H1 (cell line): ENCODE measurements around the gene OBSL1. TPM values are rescaled to one million over a fixed set of nuclear protein-coding genes. Genes with fewer than 3 reads are reported as not detected.

Experiments used
- CTCF ChIA-PET: fragments of 300-600 bp; sonication (Branson Sonifier 250); formaldehyde crosslinking; loops from one replicate; lab custom pipeline; 2021; ENCODE audit not compliant: partially characterized antibody; lab: Charles Lee
- POLR2A ChIA-PET: fragments of 300-600 bp; sonication (Branson Sonifier 250); formaldehyde crosslinking; loops from one replicate; lab custom pipeline; 2021; ENCODE audit warnings: inconsistent platforms; ENCODE audit not compliant: partially characterized antibody; lab: Charles Lee
- DNase-seq, 2 experiments: peaks; one replicate each; pipeline versions ENCODE4 v3.0.0 to v3.0.0-alpha.2; 2010 to 2022; ENCODE audit warnings: low spot score in 2 of 2, low read depth in 1 of 2, mixed read lengths in 1 of 2
- FAIRE-seq: peaks from 2 replicates; lab custom pipeline; 2011; peaks lifted over from hg19 to GRCh38; lab: Jason Lieb, UNC
- H2AFZ ChIP-seq: 2 replicates; pipeline ENCODE4 v1.8.1; 2012; ENCODE audit warnings: low read length, inconsistent platforms
- H2AK5ac ChIP-seq: 2 replicates; pipeline ENCODE4 v1.6.1; 2013; ENCODE audit warnings: low read depth, low read length
- H2BK120ac ChIP-seq: replicated peaks from 2 replicates; pipeline ENCODE3; 2013; ENCODE audit warnings: low read depth, low read length, inconsistent platforms
- H2BK12ac ChIP-seq: 2 replicates; pipeline ENCODE4 v1.6.1; 2013; ENCODE audit warnings: low read depth, low read length
- H2BK15ac ChIP-seq: 2 replicates; pipeline ENCODE4 v1.6.1; 2013; ENCODE audit warnings: low read length
- H2BK20ac ChIP-seq: 2 replicates; pipeline ENCODE4 v1.6.1; 2013; ENCODE audit warnings: low read length
- H2BK5ac ChIP-seq: 2 replicates; pipeline ENCODE4 v1.6.1; 2013; ENCODE audit warnings: low read depth, low read length
- H3K14ac ChIP-seq: 2 replicates; pipeline ENCODE4 v1.6.1; 2013; ENCODE audit warnings: inconsistent platforms; ENCODE audit not compliant: insufficient read length
- H3K18ac ChIP-seq: 2 replicates; pipeline ENCODE4 v1.6.1; 2013; ENCODE audit warnings: low read length; ENCODE audit errors: extremely low read depth
- H3K23ac ChIP-seq: 2 replicates; pipeline ENCODE4 v1.6.1; 2013; ENCODE audit warnings: inconsistent platforms; ENCODE audit not compliant: insufficient read length
- H3K23me2 ChIP-seq: 2 replicates; pipeline ENCODE4 v1.6.1; 2013; ENCODE audit warnings: low read depth, low read length
- H3K27ac ChIP-seq: 2 replicates; pipeline ENCODE4 v1.6.1; 2011; ENCODE audit warnings: low read depth, low read length, inconsistent platforms
- H3K27me3 ChIP-seq, 4 experiments: replicated peaks in 1 of 4; 1 replicate in 1 of 4; 2 replicates in 3 of 4; pipeline versions ENCODE4 v1.6.1 to v1.8.1; 2011 to 2013; ENCODE audit warnings: low read length in 3 of 4, mild to moderate bottlenecking in 3 of 4, inconsistent platforms in 2 of 4, mixed read lengths in 2 of 4, moderate library complexity in 1 of 4; ENCODE audit not compliant: control insufficient read depth in 3 of 4, insufficient read depth in 3 of 4; ENCODE audit errors: extremely low read depth in 1 of 4
- H3K36me3 ChIP-seq, 4 experiments: 2 replicates each; pipeline versions ENCODE4 v1.6.1 to v1.8.1; 2011 to 2013; ENCODE audit warnings: mild to moderate bottlenecking in 4 of 4, low read length in 3 of 4, moderate library complexity in 2 of 4, control low read depth in 1 of 4, inconsistent platforms in 1 of 4; ENCODE audit not compliant: insufficient read depth in 4 of 4, control insufficient read depth in 2 of 4
- H3K4ac ChIP-seq: replicated peaks from 2 replicates; pipeline ENCODE3; 2013; ENCODE audit warnings: low read length, low read depth, mixed read lengths, inconsistent platforms; ENCODE audit not compliant: insufficient read length
- H3K4me1 ChIP-seq, 4 experiments: replicated peaks in 1 of 4; 1 replicate in 1 of 4; 2 replicates in 3 of 4; pipeline versions ENCODE4 v1.6.1 to v1.8.1; 2011 to 2013; ENCODE audit warnings: low read length in 3 of 4, inconsistent platforms in 2 of 4, mixed read lengths in 1 of 4; ENCODE audit not compliant: insufficient read depth in 4 of 4, control insufficient read depth in 3 of 4
- H3K4me2 ChIP-seq, 2 experiments: 2 replicates each; pipeline versions ENCODE4 v1.6.1 to v1.8.1; 2011 to 2013; ENCODE audit warnings: low read depth in 2 of 2, low read length in 2 of 2, control low read depth in 1 of 2, inconsistent platforms in 1 of 2, mild to moderate bottlenecking in 1 of 2; ENCODE audit not compliant: insufficient read depth in 1 of 2
- H3K4me3 ChIP-seq, 4 experiments: fragments of 200-600, 300-600 bp in 1 of 4; sonication (generic), shearing (Covaris generic), sonication (Bioruptor Twin) in 1 of 4; 2 replicates each; pipeline versions ENCODE4 v1.5.1 to v1.8.1; 2011 to 2016; ENCODE audit warnings: low read length in 4 of 4, low read depth in 3 of 4, control low read depth in 2 of 4, inconsistent platforms in 2 of 4, mild to moderate bottlenecking in 2 of 4, mixed read lengths in 1 of 4, moderate library complexity in 1 of 4; ENCODE audit not compliant: insufficient read depth in 2 of 4; ENCODE audit errors: extremely low read depth in 1 of 4
- H3K56ac ChIP-seq: replicated peaks from 2 replicates; pipeline ENCODE3; 2013; ENCODE audit warnings: low read depth, mild to moderate bottlenecking, mixed read lengths, low read length, inconsistent platforms; ENCODE audit not compliant: insufficient read length
- H3K79me1 ChIP-seq: 2 replicates; pipeline ENCODE4 v1.6.1; 2013; ENCODE audit warnings: low read depth, low read length, control low read depth
- H3K79me2 ChIP-seq, 2 experiments: 2 replicates each; pipeline versions ENCODE4 v1.6.1 to v1.8.1; 2012 to 2013; ENCODE audit warnings: low read length in 2 of 2, mild to moderate bottlenecking in 2 of 2, inconsistent platforms in 1 of 2; ENCODE audit not compliant: insufficient read depth in 2 of 2, control insufficient read depth in 1 of 2
- H3K9ac ChIP-seq, 4 experiments: replicated peaks in 1 of 4; 1 replicate in 1 of 4; 2 replicates in 3 of 4; pipeline versions ENCODE4 v1.6.1 to v1.8.1; 2011 to 2013; ENCODE audit warnings: low read depth in 3 of 4, low read length in 3 of 4, control low read depth in 2 of 4, mild to moderate bottlenecking in 2 of 4, moderate library complexity in 2 of 4, inconsistent platforms in 1 of 4; ENCODE audit errors: extremely low read depth in 1 of 4
- H3K9me3 ChIP-seq, 2 experiments: 2 replicates each; pipeline versions ENCODE4 v1.6.1 to v1.8.1; 2012 to 2013; ENCODE audit warnings: mild to moderate bottlenecking in 2 of 2, moderate library complexity in 2 of 2, control low read depth in 1 of 2, inconsistent platforms in 1 of 2, low read depth in 1 of 2, low read length in 1 of 2, mixed read lengths in 1 of 2; ENCODE audit not compliant: insufficient read depth in 2 of 2
- H4K20me1 ChIP-seq, 2 experiments: replicated peaks in 1 of 2; 2 replicates each; pipeline versions ENCODE3 to v1.8.1; 2011 to 2013; ENCODE audit warnings: inconsistent platforms in 2 of 2, low read length in 2 of 2, mild to moderate bottlenecking in 1 of 2; ENCODE audit not compliant: insufficient read depth in 2 of 2, control insufficient read depth in 1 of 2
- H4K5ac ChIP-seq: 2 replicates; pipeline ENCODE4 v1.6.1; 2013; ENCODE audit warnings: low read length, low read depth, mixed read lengths, inconsistent platforms; ENCODE audit not compliant: insufficient read length
- H4K8ac ChIP-seq: 2 replicates; pipeline ENCODE4 v1.8.0; 2013; ENCODE audit warnings: mild to moderate bottlenecking, moderate library complexity, low read length, inconsistent platforms; ENCODE audit not compliant: insufficient read depth; ENCODE audit errors: extremely low read depth
- H4K91ac ChIP-seq: replicated peaks from 2 replicates; pipeline ENCODE3; 2013; ENCODE audit warnings: low read length, mixed read lengths, inconsistent platforms; ENCODE audit not compliant: insufficient read length
- BCL11A ChIP-seq, 2 experiments: IDR thresholded peaks; one replicate each; pipeline ENCODE4 v1.6.1; 2011; ENCODE audit warnings: low read depth in 2 of 2, low read length in 2 of 2, mild to moderate bottlenecking in 2 of 2
- BRCA1 ChIP-seq: IDR thresholded peaks from 2 replicates; pipeline ENCODE4 v1.6.1; 2012; ENCODE audit warnings: low read depth, low read length, improper control_type of control experiment
- CBX8 ChIP-seq: fragments of 300-800, 300-1000 bp; sonication (generic); IDR thresholded peaks from 2 replicates; pipeline ENCODE4 v1.7.1; 2016; ENCODE audit warnings: low read depth, low read length, borderline replicate concordance
- GTF2F1 ChIP-seq: IDR thresholded peaks from 2 replicates; pipeline ENCODE4 v1.6.1; 2012; ENCODE audit warnings: low read depth, low read length, improper control_type of control experiment, borderline replicate concordance
- JUN ChIP-seq: IDR thresholded peaks from 2 replicates; pipeline ENCODE4 v1.6.1; 2011; ENCODE audit warnings: low read depth, mild to moderate bottlenecking, improper control_type of control experiment, low read length
- POLR2AphosphoS5 ChIP-seq: IDR thresholded peaks from 2 replicates; pipeline ENCODE4 v1.6.1; 2011; ENCODE audit warnings: low read depth, low read length
- POU5F1 ChIP-seq: IDR thresholded peaks from 2 replicates; pipeline ENCODE4 v1.6.1; 2011; ENCODE audit warnings: low read depth, mild to moderate bottlenecking, low read length, moderate library complexity
- RFX5 ChIP-seq: IDR thresholded peaks from 2 replicates; pipeline ENCODE4 v1.6.1; 2011; ENCODE audit warnings: low read depth, low read length, improper control_type of control experiment, borderline replicate concordance
- TBP ChIP-seq: IDR thresholded peaks from 2 replicates; pipeline ENCODE4 v1.6.1; 2011; ENCODE audit warnings: low read depth, low read length, improper control_type of control experiment
- TCF12 ChIP-seq: IDR thresholded peaks from 2 replicates; pipeline ENCODE4 v1.6.1; 2011; ENCODE audit warnings: low read depth, mild to moderate bottlenecking, low read length
- ZNF274 ChIP-seq: IDR thresholded peaks from 2 replicates; pipeline ENCODE4 v1.7.0; 2012; ENCODE audit warnings: low read length, borderline replicate concordance; ENCODE audit errors: extremely low read depth
- whole genome bisulfite sequencing, 2 experiments: shearing (Covaris generic) in 1 of 2; methylation state at CpG; one replicate each; pipeline versions ENCODE4 v1.1.6 to v1.1.7; 2013 to 2015; ENCODE audit warnings: low lambda C conversion rate in 2 of 2, mixed read lengths in 2 of 2, inconsistent platforms in 1 of 2, low coverage in 1 of 2, missing lambda C conversion rate in 1 of 2; ENCODE audit not compliant: insufficient replicate concordance in 2 of 2, insufficient coverage in 1 of 2, insufficient read length in 1 of 2; ENCODE audit errors: extremely low coverage in 1 of 2, missing lambda C conversion rate in 1 of 2; 5-methylcytosine and 5-hydroxymethylcytosine counted together
- polyA plus RNA-seq, 7 experiments: library from polyadenylated mRNA; depleted of rRNA in 3 of 7; stranded (reverse) in 5 of 7; unstranded in 2 of 7; fragments of >200 nt in 5 of 7; fragments of 200-250 nt in 2 of 7; gene quantifications; 1 replicate in 5 of 7; 2 replicates in 1 of 7; 4 replicates in 1 of 7; pipeline versions ENCODE4 v1.2.1 to v1.2.3, GENCODE V29; 2011 to 2013; ENCODE audit warnings: missing spikeins in 2 of 7, mixed read lengths in 2 of 7
- total RNA-seq: library from RNA; stranded (reverse); fragmentation: NEBNext Ultra II Directional; extraction: Animal tissue kit (Norgen Biotek cat#: 25700); gene quantifications from 2 replicates; pipeline ENCODE4 v1.2.1, GENCODE V29; 2021
- TF ChIP-seq, protein P1 (sequence below): IDR thresholded peaks from 2 replicates; pipeline ENCODE4 v1.6.1; 2011; ENCODE audit warnings: low read depth, mild to moderate bottlenecking, low read length; ENCODE audit not compliant: insufficient read depth

OBSL1 gene
- total and polyA plus RNA-seq, 2 of the 8 experiments (the other 6 are each of a cell fraction or from before 2014, with no cell fraction given), result 116 to 127 TPM

DNA sequence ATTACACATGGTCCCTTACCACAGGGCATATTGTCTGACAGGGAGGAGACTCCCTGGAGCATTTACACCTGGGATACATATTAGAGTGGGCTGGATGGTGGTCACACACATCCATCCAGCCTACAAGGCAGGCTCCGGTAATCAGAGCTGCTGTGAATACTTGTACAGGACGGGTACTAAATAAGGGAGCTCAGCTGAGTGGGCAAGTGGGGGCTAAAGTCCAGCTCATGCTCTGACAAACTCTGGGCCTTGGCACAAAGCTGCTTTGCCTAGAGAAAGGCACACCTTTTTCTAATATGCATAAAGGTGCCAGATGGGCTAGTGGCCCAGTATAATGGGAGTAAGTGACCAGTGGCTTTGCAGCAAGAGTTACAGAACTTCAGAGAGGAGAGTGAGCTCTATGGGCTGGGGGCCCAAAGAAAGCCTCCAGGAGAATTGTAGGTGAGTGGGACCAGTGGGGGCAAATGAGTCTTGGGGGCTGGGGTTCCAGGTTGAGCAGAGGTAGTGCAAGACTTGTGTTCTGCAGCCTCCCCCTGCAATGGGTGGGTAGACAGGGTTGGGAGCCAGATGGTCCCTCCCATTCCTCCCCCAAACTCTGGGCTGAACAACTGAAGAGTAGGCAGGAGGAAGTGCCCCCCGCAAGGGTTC, 25.9 kb downstream of the OBSL1 start:
- H4K20me1 ChIP-seq, result peaks cover 13 to 21% of the 10 kb centered on the region in 2 experiments
- H4K8ac ChIP-seq, result no peak overlapping the region
- CTCF ChIA-PET, result interaction anchor here (0.8 to 113.1 kb wide), 8 partner anchors 15 to 87 kb away, joined by 3 to 7248 read pairs (median 14); partner anchors contain the start of genes DES, GMPPA, INHA and OBSL1
- peaks cover 3 to 7% (median 5%) of the 10 kb centered on the region in 4 experiments; a peak in 6 of 8 replicates for H3K36me3 ChIP-seq
- DNase-seq, result no peak
- POLR2A ChIA-PET, result interaction anchor here (0.9 to 3.3 kb wide), 9 partner anchors 8 to 69 kb away, joined by 3 to 44 read pairs (median 5); partner anchors contain the start of gene STK11IP
- H3K4me3 ChIP-seq, result no peak overlapping the region
- H4K5ac ChIP-seq, result no peak overlapping the region
- no peak for FAIRE-seq
- H4K91ac ChIP-seq, result no peak overlapping the region
- H3K9ac ChIP-seq, result no peak overlapping the region
- no peak overlapping the region for H2BK120ac ChIP-seq
- peaks cover 2 to 13% (median 7%) of the 10 kb centered on the region in 4 experiments; a peak in 6 of 7 replicates for H3K4me1 ChIP-seq
- H3K23ac ChIP-seq, result no peak overlapping the region
- H3K56ac ChIP-seq, result no peak overlapping the region
- WGBS, 2 experiments, result 77% methylated on average over 3 of the region's 3 CpGs; no CpG with 5 or more reads in 1 of the 2 experiments
- peaks cover 4% of the 10 kb centered on the region; the same call in 1 of the 2 replicates for H3K79me1 ChIP-seq
- peaks cover 14% of the 10 kb centered on the region; the same call in 1 of the 2 replicates for H3K23me2 ChIP-seq
- H3K4ac ChIP-seq, result no peak overlapping the region
- H2BK20ac ChIP-seq, result no peak overlapping the region
- no peak overlapping the region for H3K18ac ChIP-seq
- no peak overlapping the region for H2BK12ac ChIP-seq
- peaks cover 0 to 6% of the 10 kb centered on the region in 2 experiments; a peak in 1 of 4 replicates for H3K79me2 ChIP-seq
- H2AK5ac ChIP-seq, result no peak overlapping the region
- no peak overlapping the region; a peak in 1 of 4 replicates for H3K4me2 ChIP-seq
- no peak overlapping the region for H3K27ac ChIP-seq
- no peak overlapping the region for H2AFZ ChIP-seq
- no peak overlapping the region for H2BK15ac ChIP-seq
- peaks cover 0 to 5% (median 0%) of the 10 kb centered on the region in 4 experiments; a peak in 3 of 7 replicates for H3K27me3 ChIP-seq
- no peaks in the 10 kb centered on the region for H3K9me3 ChIP-seq
- no peak overlapping the region for H2BK5ac ChIP-seq
- no peak overlapping the region for H3K14ac ChIP-seq
- TF ChIP-seq, protein P1, sequence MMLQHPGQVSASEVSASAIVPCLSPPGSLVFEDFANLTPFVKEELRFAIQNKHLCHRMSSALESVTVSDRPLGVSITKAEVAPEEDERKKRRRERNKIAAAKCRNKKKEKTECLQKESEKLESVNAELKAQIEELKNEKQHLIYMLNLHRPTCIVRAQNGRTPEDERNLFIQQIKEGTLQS, result no peak
- no peak for TF ChIP-seq RFX5
- no peak for TF ChIP-seq CBX8
- no peak for TF ChIP-seq GTF2F1
- TF ChIP-seq BCL11A (IDR thresholded peaks at IDR 0.05; ENCODE audit: low read depth in 2 of 2, low read length in 2 of 2), result no peak
- no peak for TF ChIP-seq TBP
- TF ChIP-seq TCF12, result no peak
- no peak for TF ChIP-seq POLR2AphosphoS5
- no peak for TF ChIP-seq POU5F1
- no peak for TF ChIP-seq ZNF274
- TF ChIP-seq JUN, result no peak
- no peak for TF ChIP-seq BRCA1
